Prostate gland (tissue), 2 donors: ENCODE measurements around the gene THAP8.

Experiments used
- CTCF ChIP-seq, 4 experiments: fragments of 200-600 bp in 2 of 4; fragments of 450-650 bp in 2 of 4; sonication (generic) in 2 of 4; IDR thresholded peaks; 1 replicate in 3 of 4; 2 replicates in 1 of 4; pipeline ENCODE4 v1.5.1; 2016 to 2019; ENCODE audit warnings: antibody characterized with exemption in 4 of 4, mild to moderate bottlenecking in 2 of 4, moderate library complexity in 2 of 4
- POLR2A ChIP-seq: fragments of 450-650 bp; IDR thresholded peaks from one replicate; pipeline ENCODE4 v1.6.1; 2016; ENCODE audit warnings: antibody characterized with exemption, mild to moderate bottlenecking
- POLR2AphosphoS5 ChIP-seq: sonication (generic); formaldehyde crosslinking; IDR thresholded peaks from one replicate; pipeline ENCODE4 v1.6.1; 2017; ENCODE audit warnings: antibody characterized with exemption

DNA sequence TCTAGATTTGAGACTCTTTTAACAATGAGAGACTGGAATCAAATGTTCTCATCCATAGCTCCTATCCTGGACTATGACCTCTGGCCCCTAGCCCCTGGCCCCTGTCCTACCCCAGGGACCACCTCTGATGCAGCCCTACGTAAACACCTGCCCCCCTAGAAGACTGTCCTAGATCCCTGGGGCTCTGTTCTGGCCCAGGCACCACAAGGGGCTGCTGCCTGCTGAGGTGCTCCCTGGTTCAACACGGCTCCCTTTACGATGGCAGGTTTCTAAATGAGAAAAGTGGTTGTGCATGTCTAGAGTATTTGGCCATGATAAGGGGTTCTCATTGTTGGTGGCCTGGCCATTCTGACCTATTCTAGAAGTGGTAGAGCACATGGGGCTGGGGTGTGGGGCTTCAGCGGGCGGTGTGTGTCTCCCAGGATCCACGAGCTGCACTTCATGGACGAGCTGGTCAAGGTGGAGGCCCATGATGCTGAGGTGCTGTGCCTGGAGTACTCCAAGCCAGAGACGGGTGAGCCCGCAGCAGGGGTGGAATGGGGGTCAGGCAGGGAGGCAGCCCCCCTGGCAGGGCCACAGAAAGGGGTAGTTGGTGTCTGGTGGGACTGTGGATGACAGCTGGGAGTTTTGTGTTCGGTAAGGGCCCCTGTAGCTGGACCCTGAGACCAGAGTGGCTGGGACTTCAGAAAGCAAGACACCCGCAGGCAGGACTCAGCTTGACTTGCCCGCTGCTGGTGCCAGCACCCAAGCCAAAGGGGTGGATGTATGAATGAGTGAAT is 30.3 kb upstream of the THAP8 start:
- TF ChIP-seq CTCF (IDR thresholded peaks at IDR 0.05) (no peak), POLR2AphosphoS5 (no peak), POLR2A (no peak)
